ENCODE measurements around the gene MCC. TPM values are rescaled to one million over a fixed set of nuclear protein-coding genes. Genes with fewer than 3 reads are reported as not detected.

Gene MCC
- total and polyA plus RNA-seq, 4 donors, result 9.0 to 47.3 (median 14.7) TPM

- no peak for TF ChIP-seq ATF3 (IDR thresholded peaks at IDR 0.05)
- no peak for TF ChIP-seq RAD21 (IDR thresholded peaks at IDR 0.05)
- TF ChIP-seq GABPA (IDR thresholded peaks at IDR 0.05 in 1 of 2, conservative IDR thresholded peaks at IDR 0.05 in 1 of 2), result no peak
- TF ChIP-seq EGR1 (IDR thresholded peaks at IDR 0.05; ENCODE audit: low read depth in 2 of 2), result no peak
- no peak for TF ChIP-seq FOXA2 (IDR thresholded peaks at IDR 0.05)
- TF ChIP-seq JUND (IDR thresholded peaks at IDR 0.05), result no peak
- no peak for TF ChIP-seq HNF4A (conservative IDR thresholded peaks at IDR 0.05)
- H3K27ac ChIP-seq (ENCODE audit: low read depth in 1 of 2, low read length in 2 of 2), result no peak overlapping the region
- H3K27me3 ChIP-seq (ENCODE audit: control insufficient read depth in 4 of 4, insufficient read depth in 4 of 4, low read length in 3 of 4), result no peaks in the 10 kb centered on the region
- H3K9ac ChIP-seq (ENCODE audit: low read depth in 1 of 2, low read length in 2 of 2), result no peak overlapping the region
- H3K4me3 ChIP-seq (ENCODE audit: low read depth in 1 of 3, low read length in 3 of 3), result no peak overlapping the region
- no peak for DNase-seq (ENCODE audit: low spot score)
- H3K36me3 ChIP-seq (ENCODE audit: control insufficient read depth in 4 of 4, insufficient read depth in 3 of 4, low read depth in 1 of 4, low read length in 3 of 4), result peaks cover 0 to 2% (median 0%) of the 10 kb centered on the region in 4 donors
- H3K9me3 ChIP-seq (ENCODE audit: control insufficient read depth in 4 of 4, low read length in 3 of 4), result no peaks in the 10 kb centered on the region
- peaks cover 5 to 30% (median 13%) of the 10 kb centered on the region in 4 donors for H3K4me1 ChIP-seq (ENCODE audit: control insufficient read depth in 4 of 4, insufficient read depth in 4 of 4, low read length in 3 of 4)
Measured at GRCh38 chr5:113179156-113179555, 309.1 kb downstream of the MCC start.

GRCh38 chr5:113178073-113178779, 310.0 kb downstream of the MCC start:
- TF ChIP-seq CTCF (IDR thresholded peaks at IDR 0.05; ENCODE audit: low read depth, low read length, missing input control) (no peak), RAD21 (IDR thresholded peaks at IDR 0.05) (no peak), SP1 (IDR thresholded peaks at IDR 0.05) (no peak), RXRA (IDR thresholded peaks at IDR 0.05) (no peak), YY1 (IDR thresholded peaks at IDR 0.05) (no peak), JUND (IDR thresholded peaks at IDR 0.05) (no peak), ATF3 (IDR thresholded peaks at IDR 0.05) (no peak), FOXA2 (IDR thresholded peaks at IDR 0.05) (no peak), TAF1 (conservative IDR thresholded peaks at IDR 0.05) (no peak), HNF4A (conservative IDR thresholded peaks at IDR 0.05) (no peak), HNF4G (IDR thresholded peaks at IDR 0.05) (no peak), FOXA1 (IDR thresholded peaks at IDR 0.05) (no peak), NR2F2 (IDR thresholded peaks at IDR 0.05) (no peak)
- TF ChIP-seq, protein P1, sequence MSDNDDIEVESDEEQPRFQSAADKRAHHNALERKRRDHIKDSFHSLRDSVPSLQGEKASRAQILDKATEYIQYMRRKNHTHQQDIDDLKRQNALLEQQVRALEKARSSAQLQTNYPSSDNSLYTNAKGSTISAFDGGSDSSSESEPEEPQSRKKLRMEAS (IDR thresholded peaks at IDR 0.05), result no peak
- TF ChIP-seq, protein P2, sequence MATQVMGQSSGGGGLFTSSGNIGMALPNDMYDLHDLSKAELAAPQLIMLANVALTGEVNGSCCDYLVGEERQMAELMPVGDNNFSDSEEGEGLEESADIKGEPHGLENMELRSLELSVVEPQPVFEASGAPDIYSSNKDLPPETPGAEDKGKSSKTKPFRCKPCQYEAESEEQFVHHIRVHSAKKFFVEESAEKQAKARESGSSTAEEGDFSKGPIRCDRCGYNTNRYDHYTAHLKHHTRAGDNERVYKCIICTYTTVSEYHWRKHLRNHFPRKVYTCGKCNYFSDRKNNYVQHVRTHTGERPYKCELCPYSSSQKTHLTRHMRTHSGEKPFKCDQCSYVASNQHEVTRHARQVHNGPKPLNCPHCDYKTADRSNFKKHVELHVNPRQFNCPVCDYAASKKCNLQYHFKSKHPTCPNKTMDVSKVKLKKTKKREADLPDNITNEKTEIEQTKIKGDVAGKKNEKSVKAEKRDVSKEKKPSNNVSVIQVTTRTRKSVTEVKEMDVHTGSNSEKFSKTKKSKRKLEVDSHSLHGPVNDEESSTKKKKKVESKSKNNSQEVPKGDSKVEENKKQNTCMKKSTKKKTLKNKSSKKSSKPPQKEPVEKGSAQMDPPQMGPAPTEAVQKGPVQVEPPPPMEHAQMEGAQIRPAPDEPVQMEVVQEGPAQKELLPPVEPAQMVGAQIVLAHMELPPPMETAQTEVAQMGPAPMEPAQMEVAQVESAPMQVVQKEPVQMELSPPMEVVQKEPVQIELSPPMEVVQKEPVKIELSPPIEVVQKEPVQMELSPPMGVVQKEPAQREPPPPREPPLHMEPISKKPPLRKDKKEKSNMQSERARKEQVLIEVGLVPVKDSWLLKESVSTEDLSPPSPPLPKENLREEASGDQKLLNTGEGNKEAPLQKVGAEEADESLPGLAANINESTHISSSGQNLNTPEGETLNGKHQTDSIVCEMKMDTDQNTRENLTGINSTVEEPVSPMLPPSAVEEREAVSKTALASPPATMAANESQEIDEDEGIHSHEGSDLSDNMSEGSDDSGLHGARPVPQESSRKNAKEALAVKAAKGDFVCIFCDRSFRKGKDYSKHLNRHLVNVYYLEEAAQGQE (IDR thresholded peaks at IDR 0.05), result no peak
- TF ChIP-seq, protein P3, sequence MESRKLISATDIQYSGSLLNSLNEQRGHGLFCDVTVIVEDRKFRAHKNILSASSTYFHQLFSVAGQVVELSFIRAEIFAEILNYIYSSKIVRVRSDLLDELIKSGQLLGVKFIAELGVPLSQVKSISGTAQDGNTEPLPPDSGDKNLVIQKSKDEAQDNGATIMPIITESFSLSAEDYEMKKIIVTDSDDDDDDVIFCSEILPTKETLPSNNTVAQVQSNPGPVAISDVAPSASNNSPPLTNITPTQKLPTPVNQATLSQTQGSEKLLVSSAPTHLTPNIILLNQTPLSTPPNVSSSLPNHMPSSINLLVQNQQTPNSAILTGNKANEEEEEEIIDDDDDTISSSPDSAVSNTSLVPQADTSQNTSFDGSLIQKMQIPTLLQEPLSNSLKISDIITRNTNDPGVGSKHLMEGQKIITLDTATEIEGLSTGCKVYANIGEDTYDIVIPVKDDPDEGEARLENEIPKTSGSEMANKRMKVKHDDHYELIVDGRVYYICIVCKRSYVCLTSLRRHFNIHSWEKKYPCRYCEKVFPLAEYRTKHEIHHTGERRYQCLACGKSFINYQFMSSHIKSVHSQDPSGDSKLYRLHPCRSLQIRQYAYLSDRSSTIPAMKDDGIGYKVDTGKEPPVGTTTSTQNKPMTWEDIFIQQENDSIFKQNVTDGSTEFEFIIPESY (IDR thresholded peaks at IDR 0.05), result no peak
- H3K9me3 ChIP-seq (ENCODE audit: control insufficient read depth in 4 of 4, low read length in 3 of 4), result no peaks in the 10 kb centered on the region
- peaks cover 5 to 30% (median 13%) of the 10 kb centered on the region in 4 donors for H3K4me1 ChIP-seq (ENCODE audit: control insufficient read depth in 4 of 4, insufficient read depth in 4 of 4, low read length in 3 of 4)
- WGBS, result 86% methylated on average over 6 of the region's 6 CpGs
- H3K27ac ChIP-seq (ENCODE audit: low read depth in 1 of 2, low read length in 2 of 2), result peak overlapping the region in 1 of 2 donors; percentile 87
- no peak overlapping the region for H3K9ac ChIP-seq (ENCODE audit: low read depth in 1 of 2, low read length in 2 of 2)
- H3K27me3 ChIP-seq (ENCODE audit: control insufficient read depth in 4 of 4, insufficient read depth in 4 of 4, low read length in 3 of 4), result no peaks in the 10 kb centered on the region
- H3K36me3 ChIP-seq (ENCODE audit: control insufficient read depth in 4 of 4, insufficient read depth in 3 of 4, low read depth in 1 of 4, low read length in 3 of 4), result peaks cover 0 to 2% (median 0%) of the 10 kb centered on the region in 4 donors
- no peak overlapping the region for H3K4me3 ChIP-seq (ENCODE audit: low read depth in 1 of 3, low read length in 3 of 3)
- no peak for DNase-seq (ENCODE audit: low spot score)

Data from liver (tissue), 9 donors.